OCI-LY3 (cell line): ENCODE measurements around the gene EZH1.

Source experiments
- H2AFZ ChIP-seq: fragments of 200-600, 300-600 bp; shearing (Covaris generic); 2 replicates; pipeline ENCODE4 v1.6.0; 2014; ENCODE audit warnings: antibody characterized with exemption, low read depth, low read length
- H3K27ac ChIP-seq: fragments of 200-600, 300-600 bp; sonication (generic); 2 replicates; pipeline ENCODE4 v1.5.1; 2014; ENCODE audit warnings: mild to moderate bottlenecking, low read length, moderate library complexity, mixed read lengths
- H3K27me3 ChIP-seq: fragments of 200-600, 300-600 bp; sonication (generic); 2 replicates; pipeline ENCODE4 v1.6.1; 2014; ENCODE audit warnings: low read depth, low read length, mixed read lengths
- H3K36me3 ChIP-seq: fragments of 200-600, 300-600 bp; sonication (generic); replicated peaks from 2 replicates; pipeline ENCODE3; 2014; ENCODE audit warnings: low read depth, low read length, mixed read lengths
- H3K4me1 ChIP-seq: fragments of 300-600, 200-600 bp; sonication (generic); 2 replicates; pipeline ENCODE4 v1.6.1; 2014; ENCODE audit warnings: low read length, mixed read lengths
- H3K4me2 ChIP-seq: fragments of 200-600, 300-600 bp; sonication (generic); 2 replicates; pipeline ENCODE4 v1.6.1; 2014; ENCODE audit warnings: low read length, mixed read lengths
- H3K4me3 ChIP-seq: fragments of 300-600, 200-600 bp; sonication (generic); 2 replicates; pipeline ENCODE4 v1.5.1; 2014; ENCODE audit warnings: antibody characterized with exemption, mild to moderate bottlenecking, low read length, moderate library complexity
- H3K79me2 ChIP-seq: fragments of 300-600, 200-600 bp; shearing (Covaris generic); 2 replicates; pipeline ENCODE4 v1.6.1; 2014; ENCODE audit warnings: mild to moderate bottlenecking, low read length, mixed read lengths
- H3K9ac ChIP-seq: fragments of 300-600, 200-600 bp; shearing (Covaris generic); 2 replicates; pipeline ENCODE4 v1.6.0; 2014; ENCODE audit warnings: mild to moderate bottlenecking, low read length, moderate library complexity
- H3K9me3 ChIP-seq: fragments of 200-600, 300-600 bp; shearing (Covaris generic); 2 replicates; pipeline ENCODE4 v1.6.1; 2014; ENCODE audit warnings: low read length, mixed read lengths; ENCODE audit not compliant: insufficient read depth
- H4K20me1 ChIP-seq: fragments of 200-600, 300-600 bp; sonication (generic); 2 replicates; pipeline ENCODE4 v1.6.1; 2016; ENCODE audit warnings: low read length, mixed read lengths; ENCODE audit not compliant: insufficient read depth
- EZH2phosphoT487 ChIP-seq: fragments of 200-600 bp; shearing (Covaris generic); IDR thresholded peaks from 2 replicates; pipeline ENCODE4 v1.6.1; 2018; ENCODE audit warnings: antibody characterized with exemption, mixed run types, low read depth
- TF ChIP-seq, protein P1 (sequence below): fragments of 200-600, 300-600 bp; sonication (generic); IDR thresholded peaks from 2 replicates; pipeline ENCODE4 v1.5.1; 2014; ENCODE audit warnings: antibody characterized with exemption, low read length, low read depth

Gene EZH1

DNA sequence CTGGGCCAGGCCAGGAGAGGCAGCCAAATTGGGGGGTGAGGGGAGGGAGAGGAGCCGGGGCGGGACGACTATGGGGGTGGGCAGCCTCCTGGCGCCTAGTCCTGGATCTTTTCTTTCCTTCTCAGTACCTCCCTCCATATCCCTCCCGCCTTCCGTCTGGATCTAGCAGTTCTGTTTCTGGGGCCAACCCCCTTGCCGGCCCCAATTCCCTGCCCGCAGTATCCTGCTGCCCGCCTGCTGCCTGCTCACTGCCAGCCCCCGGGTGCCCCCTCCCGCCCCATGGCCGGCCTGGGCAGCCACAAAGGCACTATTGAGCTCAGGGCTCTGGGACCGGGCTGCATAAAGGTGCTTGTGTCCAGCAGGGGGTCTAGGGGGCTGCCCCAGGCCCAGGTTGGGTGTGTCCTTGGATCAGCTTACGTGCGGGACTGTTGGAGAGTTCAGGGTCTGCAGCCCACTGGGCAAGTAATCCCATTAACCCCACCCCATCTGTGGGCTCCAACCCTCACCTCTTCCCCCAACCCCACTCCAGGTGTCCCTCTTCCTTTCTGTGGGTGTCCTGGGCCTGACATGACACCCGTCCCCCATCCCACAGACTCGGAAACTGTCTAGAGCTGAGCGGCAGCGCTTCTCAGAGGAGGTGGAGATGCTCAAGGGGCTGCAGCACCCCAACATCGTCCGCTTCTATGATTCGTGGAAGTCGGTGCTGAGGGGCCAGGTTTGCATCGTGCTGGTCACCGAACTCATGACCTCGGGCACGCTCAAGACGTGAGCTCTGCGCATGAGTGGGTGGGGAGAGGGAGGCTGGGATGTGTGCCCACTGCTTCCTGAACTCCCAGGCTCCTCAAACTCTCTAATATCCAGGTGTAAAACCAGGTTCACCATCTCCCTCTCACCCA lies 37.6 kb upstream of the EZH1 start:
- H3K9ac ChIP-seq, result no peak overlapping the region
- H3K4me3 ChIP-seq, result no peak overlapping the region
- H3K36me3 ChIP-seq, result peaks cover 18% of the 10 kb centered on the region
- no peak overlapping the region for H3K4me2 ChIP-seq
- no peaks in the 10 kb centered on the region for H4K20me1 ChIP-seq
- no peak overlapping the region for H3K27ac ChIP-seq
- no peaks in the 10 kb centered on the region for H3K27me3 ChIP-seq
- H3K9me3 ChIP-seq, result no peaks in the 10 kb centered on the region
- no peak for TF ChIP-seq EZH2phosphoT487
- TF ChIP-seq, protein P1, sequence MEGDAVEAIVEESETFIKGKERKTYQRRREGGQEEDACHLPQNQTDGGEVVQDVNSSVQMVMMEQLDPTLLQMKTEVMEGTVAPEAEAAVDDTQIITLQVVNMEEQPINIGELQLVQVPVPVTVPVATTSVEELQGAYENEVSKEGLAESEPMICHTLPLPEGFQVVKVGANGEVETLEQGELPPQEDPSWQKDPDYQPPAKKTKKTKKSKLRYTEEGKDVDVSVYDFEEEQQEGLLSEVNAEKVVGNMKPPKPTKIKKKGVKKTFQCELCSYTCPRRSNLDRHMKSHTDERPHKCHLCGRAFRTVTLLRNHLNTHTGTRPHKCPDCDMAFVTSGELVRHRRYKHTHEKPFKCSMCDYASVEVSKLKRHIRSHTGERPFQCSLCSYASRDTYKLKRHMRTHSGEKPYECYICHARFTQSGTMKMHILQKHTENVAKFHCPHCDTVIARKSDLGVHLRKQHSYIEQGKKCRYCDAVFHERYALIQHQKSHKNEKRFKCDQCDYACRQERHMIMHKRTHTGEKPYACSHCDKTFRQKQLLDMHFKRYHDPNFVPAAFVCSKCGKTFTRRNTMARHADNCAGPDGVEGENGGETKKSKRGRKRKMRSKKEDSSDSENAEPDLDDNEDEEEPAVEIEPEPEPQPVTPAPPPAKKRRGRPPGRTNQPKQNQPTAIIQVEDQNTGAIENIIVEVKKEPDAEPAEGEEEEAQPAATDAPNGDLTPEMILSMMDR, result no peak
- H3K4me1 ChIP-seq, result no peaks in the 10 kb centered on the region
- H2AFZ ChIP-seq, result no peak overlapping the region
- H3K79me2 ChIP-seq, result no peaks in the 10 kb centered on the region

DNA sequence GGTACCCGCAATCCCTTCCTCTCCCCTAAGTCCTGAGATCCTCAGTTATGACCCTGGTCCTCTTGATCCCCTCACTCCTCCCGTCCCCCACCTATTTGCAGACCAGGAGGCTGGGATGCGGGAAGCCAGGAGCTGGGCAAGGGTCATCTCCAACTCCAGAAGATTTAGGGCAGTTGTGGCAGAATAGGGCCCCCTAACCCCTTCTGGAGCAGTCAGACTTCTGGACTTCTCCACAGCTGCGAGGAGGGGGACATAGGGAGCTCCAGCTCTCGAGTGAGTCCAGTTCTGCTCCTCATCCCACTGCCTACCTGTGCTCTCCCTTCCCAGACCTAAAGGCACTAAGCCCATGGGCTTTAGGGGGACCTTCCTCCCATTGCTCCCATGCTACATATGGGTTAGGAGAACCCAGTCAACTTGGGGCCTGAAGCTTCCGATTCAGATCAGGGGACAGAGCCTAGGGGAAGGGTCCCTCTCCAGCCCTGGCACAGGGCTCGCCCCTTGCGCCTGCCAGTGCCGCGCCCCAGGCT lies 36.9 kb upstream of the EZH1 start:
- H4K20me1 ChIP-seq, result no peaks in the 10 kb centered on the region
- no peak overlapping the region for H3K4me2 ChIP-seq
- no peak overlapping the region for H2AFZ ChIP-seq

DNA sequence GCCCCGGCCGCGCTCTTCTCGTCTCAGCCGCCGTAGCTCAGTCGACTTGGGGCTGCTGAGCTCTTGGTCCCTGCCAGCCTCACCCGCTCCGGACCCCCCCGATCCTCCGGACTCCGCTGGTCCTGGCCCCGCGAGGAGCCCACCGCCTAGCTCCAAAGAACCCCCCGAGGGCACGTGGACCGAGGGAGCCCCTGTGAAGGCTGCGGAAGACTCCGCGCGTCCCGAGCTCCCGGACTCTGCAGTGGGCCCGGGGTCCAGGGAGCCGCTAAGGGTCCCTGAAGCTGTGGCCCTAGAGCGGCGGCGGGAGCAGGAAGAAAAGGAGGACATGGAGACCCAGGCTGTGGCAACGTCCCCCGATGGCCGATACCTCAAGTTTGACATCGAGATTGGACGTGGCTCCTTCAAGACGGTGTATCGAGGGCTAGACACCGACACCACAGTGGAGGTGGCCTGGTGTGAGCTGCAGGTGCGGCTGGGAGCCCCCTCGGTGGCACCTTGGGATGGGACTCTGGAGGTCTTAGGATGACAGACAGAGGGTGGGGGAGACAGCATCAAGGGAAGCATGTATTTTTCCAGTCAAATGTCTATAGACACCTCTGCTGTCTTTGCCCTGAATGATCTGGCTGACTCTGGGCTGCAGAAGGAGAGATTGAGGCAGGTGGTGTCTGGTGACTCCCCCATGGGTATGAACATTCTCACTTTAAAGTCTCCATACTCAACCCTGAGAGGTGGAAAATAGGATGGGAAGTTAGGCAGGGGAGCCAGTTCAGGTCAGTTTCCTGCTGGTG lies 36.2 kb upstream of the EZH1 start:
- H3K79me2 ChIP-seq, result no peaks in the 10 kb centered on the region
- no peak overlapping the region for H3K9ac ChIP-seq
- H2AFZ ChIP-seq, result no peak overlapping the region
- TF ChIP-seq, protein P1, result no peak
- no peak for TF ChIP-seq EZH2phosphoT487
- H3K4me3 ChIP-seq, result no peak overlapping the region
- H3K9me3 ChIP-seq, result no peaks in the 10 kb centered on the region
- no peak overlapping the region for H3K4me2 ChIP-seq
- H4K20me1 ChIP-seq, result no peaks in the 10 kb centered on the region
- peaks cover 25% of the 10 kb centered on the region for H3K36me3 ChIP-seq
- H3K27me3 ChIP-seq, result no peaks in the 10 kb centered on the region
- no peak overlapping the region for H3K27ac ChIP-seq
- H3K4me1 ChIP-seq, result peaks cover 3% of the 10 kb centered on the region

More for the DNA sequence above, 36.9 kb upstream of the EZH1 start:
- peaks cover 20% of the 10 kb centered on the region for H3K36me3 ChIP-seq
- H3K4me3 ChIP-seq, result no peak overlapping the region
- H3K9me3 ChIP-seq, result no peaks in the 10 kb centered on the region
- no peak overlapping the region for H3K27ac ChIP-seq
- no peak for TF ChIP-seq EZH2phosphoT487
- TF ChIP-seq, protein P1, result no peak
- H3K79me2 ChIP-seq, result no peaks in the 10 kb centered on the region
- no peaks in the 10 kb centered on the region for H3K27me3 ChIP-seq
- H3K4me1 ChIP-seq, result no peaks in the 10 kb centered on the region
- H3K9ac ChIP-seq, result no peak overlapping the region
